Gastroesophageal sphincter (tissue), 3 donors: ENCODE measurements around the gene MARK3.
"Not testable (repeated sequence)": the region's sequence is repeated elsewhere in the genome, so short reads cannot be mapped to it uniquely, and the experiment has no call there.

Experiments used
- CTCF ChIP-seq, 4 experiments: fragments of 200-600 bp in 2 of 4; fragments of 450-650 bp in 2 of 4; sonication (generic) in 1 of 4; IDR thresholded peaks; one replicate each; pipeline ENCODE4 v1.5.1; 2017 to 2019; ENCODE audit warnings: antibody characterized with exemption in 4 of 4, mild to moderate bottlenecking in 2 of 4, moderate library complexity in 2 of 4
- EP300 ChIP-seq: sonication (generic); formaldehyde crosslinking; IDR thresholded peaks from one replicate; pipeline ENCODE4 v1.6.1; 2017; ENCODE audit warnings: antibody characterized with exemption, mild to moderate bottlenecking
- POLR2A ChIP-seq, 2 donors: fragments of 450-650 bp; IDR thresholded peaks; one replicate each; pipeline ENCODE4 v1.6.1; 2017; ENCODE audit warnings: antibody characterized with exemption in 2 of 2, mild to moderate bottlenecking in 2 of 2, moderate library complexity in 1 of 2

- not testable (repeated sequence) for TF ChIP-seq EP300; CTCF (IDR thresholded peaks at IDR 0.05); POLR2A (IDR thresholded peaks at IDR 0.05)
Measured at GRCh38 chr14:103525430-103526246, 140.4 kb downstream of the MARK3 start.
